Smooth muscle cell (in vitro differentiated cells): ENCODE results near the gene CHRNB1. TPM values are rescaled to one million over a fixed set of nuclear protein-coding genes. Genes with fewer than 3 reads are reported as not detected.

ENCODE experiments used
- DNase-seq: peaks from one replicate; lab custom pipeline; 2025; ENCODE audit not compliant: unreplicated experiment; lab: John Stamatoyannopoulos, UW
- H2AFZ ChIP-seq: fragments of 200-600 bp; sonication (generic); 2 replicates; pipeline ENCODE4 v1.6.0; 2016; ENCODE audit warnings: antibody characterized with exemption, low read depth, mild to moderate bottlenecking
- H3F3A ChIP-seq: fragments of 200-600 bp; sonication (generic); 2 replicates; pipeline ENCODE4 v1.6.0; 2017; ENCODE audit warnings: antibody characterized with exemption, low read depth
- H3K27ac ChIP-seq: fragments of 200-600 bp; sonication (generic); 2 replicates; pipeline ENCODE4 v1.5.1; 2016; ENCODE audit warnings: low read depth, mild to moderate bottlenecking
- H3K27me3 ChIP-seq: fragments of 200-600 bp; sonication (generic); 2 replicates; pipeline ENCODE4 v1.6.1; 2016; ENCODE audit warnings: low read depth, mild to moderate bottlenecking
- H3K36me3 ChIP-seq: fragments of 200-600 bp; sonication (generic); 2 replicates; pipeline ENCODE4 v1.5.1; 2016; ENCODE audit warnings: low read depth
- H3K4me1 ChIP-seq: fragments of 200-600 bp; sonication (generic); 2 replicates; pipeline ENCODE4 v1.5.1; 2016; ENCODE audit warnings: low read depth
- H3K4me2 ChIP-seq: fragments of 200-600 bp; sonication (generic); 2 replicates; pipeline ENCODE4 v1.6.0; 2016; ENCODE audit warnings: mild to moderate bottlenecking
- H3K4me3 ChIP-seq: fragments of 200-600 bp; sonication (generic); 2 replicates; pipeline ENCODE4 v1.5.1; 2016; ENCODE audit warnings: mild to moderate bottlenecking
- H3K79me2 ChIP-seq: fragments of 200-600 bp; sonication (generic); 2 replicates; pipeline ENCODE4 v1.6.0; 2016; ENCODE audit warnings: low read depth, mild to moderate bottlenecking
- H3K9ac ChIP-seq: fragments of 200-600 bp; sonication (generic); 2 replicates; pipeline ENCODE4 v1.6.0; 2016; ENCODE audit warnings: low read depth
- H3K9me3 ChIP-seq: fragments of 200-600 bp; sonication (generic); replicated peaks from 2 replicates; pipeline ENCODE4 v1.5.1; 2016; ENCODE audit warnings: low read depth
- H4K20me1 ChIP-seq: fragments of 200-600 bp; sonication (generic); 2 replicates; pipeline ENCODE4 v1.6.0; 2016; ENCODE audit warnings: low read depth
- CTCF ChIP-seq: fragments of 200-600 bp; sonication (generic); IDR thresholded peaks from 2 replicates; pipeline ENCODE4 v1.5.1; 2017; ENCODE audit warnings: borderline replicate concordance, mild to moderate bottlenecking, antibody characterized with exemption; ENCODE audit not compliant: insufficient read depth, poor library complexity, severe bottlenecking
- WGBS: methylation state at CpG from one replicate; pipeline ENCODE4 v1.1.7; 2016; ENCODE audit warnings: low lambda C conversion rate; 5-methylcytosine and 5-hydroxymethylcytosine counted together
- polyA plus RNA-seq: library from polyadenylated mRNA; unstranded; fragments of >200 nt; fragmentation: Nextera tagmentation; extraction: Ambion mirVana; gene quantifications from 2 replicates; pipeline ENCODE4 v1.2.1, GENCODE V29; 2016
- total RNA-seq: library from RNA; depleted of rRNA; stranded (reverse); fragments of >200 nt; gene quantifications from 2 replicates; pipeline ENCODE4 v1.2.3, GENCODE V29; 2014

CHRNB1 gene
- total and polyA plus RNA-seq, 2 experiments from 2014 or later: 12.2 to 19.0 TPM

DNA sequence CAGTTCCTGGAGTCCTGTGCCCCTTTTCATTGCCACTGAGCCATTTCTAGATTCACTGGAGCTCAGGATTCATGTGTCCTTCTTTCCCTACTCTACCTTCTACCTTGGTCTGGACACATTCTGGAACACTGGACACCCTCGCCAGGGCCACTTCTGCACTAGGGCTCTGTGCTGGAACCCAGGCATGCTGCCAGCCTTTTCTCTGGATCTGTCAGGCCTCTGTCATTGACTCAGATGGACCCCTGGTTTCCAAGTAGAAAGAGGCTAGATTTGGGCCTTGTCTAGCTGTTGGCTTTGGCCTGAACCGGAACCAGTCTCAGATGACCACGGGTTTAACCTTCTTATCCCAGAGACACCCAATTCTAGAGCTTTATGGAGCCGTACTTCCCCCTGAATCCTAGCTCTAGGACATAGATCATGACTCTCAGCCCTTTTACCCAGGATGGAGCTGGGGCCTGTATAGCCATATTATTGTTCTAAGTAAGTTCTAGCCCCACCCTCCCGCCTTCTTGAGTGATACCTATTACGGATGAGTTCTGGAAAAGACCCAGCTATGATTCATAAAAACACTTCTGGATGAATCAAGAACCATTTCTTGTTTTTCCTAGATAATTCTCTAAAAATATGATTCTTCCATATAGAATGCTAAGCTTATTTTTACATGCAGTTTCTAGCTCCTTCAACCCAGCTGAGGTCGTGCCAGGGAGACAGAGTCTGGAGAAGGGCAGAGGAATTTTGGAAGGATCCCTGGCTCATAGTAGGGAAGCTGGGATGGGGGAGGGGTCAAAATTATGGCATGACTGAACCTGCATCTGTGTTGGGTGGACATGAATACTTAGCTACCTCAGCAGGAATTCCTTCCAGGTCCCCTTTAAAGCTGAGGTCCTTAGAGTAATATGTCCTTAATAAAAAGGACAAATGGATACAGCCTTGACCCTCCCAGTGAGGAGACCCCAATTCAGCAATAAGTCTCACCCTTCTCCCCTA lies 1.1 kb upstream of the CHRNB1 start:
- WGBS: 76% methylated on average over 7 of the region's 7 CpGs
- peaks cover 16% of the 10 kb centered on the region for H3K4me1 ChIP-seq
- H3K36me3 ChIP-seq: no peaks in the 10 kb centered on the region
- no peak overlapping the region for H3K4me2 ChIP-seq
- H3K27ac ChIP-seq: no peak overlapping the region
- no peaks in the 10 kb centered on the region for H3K9me3 ChIP-seq
- no peaks in the 10 kb centered on the region for H3K79me2 ChIP-seq
- no peak for TF ChIP-seq CTCF
- peaks cover 12% of the 10 kb centered on the region for H4K20me1 ChIP-seq
- DNase-seq: no peak
- H2AFZ ChIP-seq: no peak overlapping the region
- H3K27me3 ChIP-seq: peaks cover 3% of the 10 kb centered on the region
- H3K4me3 ChIP-seq: no peak overlapping the region
- H3K9ac ChIP-seq: no peak overlapping the region
- H3F3A ChIP-seq: peaks cover 16% of the 10 kb centered on the region

DNA sequence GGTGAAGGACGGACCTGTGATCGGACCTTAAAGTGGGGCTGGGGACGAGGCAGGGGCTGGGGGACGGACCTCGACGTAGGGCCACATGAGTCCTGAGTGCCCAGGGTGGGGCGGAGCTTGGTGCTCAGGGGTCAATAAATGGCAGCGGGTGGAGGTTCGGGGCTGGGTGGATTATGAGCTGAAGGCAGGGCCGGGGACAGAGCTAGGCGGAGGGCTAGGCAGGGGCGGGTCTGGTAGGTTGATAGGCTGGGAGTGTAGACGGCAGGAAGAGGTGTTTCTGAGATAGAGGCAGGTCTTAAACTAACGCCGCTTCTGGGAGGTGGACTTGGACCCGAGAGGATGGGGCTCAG lies 733 bp downstream of the CHRNB1 start:
- peaks cover 11% of the 10 kb centered on the region for H3K4me1 ChIP-seq
- no peak overlapping the region for H2AFZ ChIP-seq
- no peaks in the 10 kb centered on the region for H3K36me3 ChIP-seq
- peaks cover 12% of the 10 kb centered on the region for H4K20me1 ChIP-seq
- no peaks in the 10 kb centered on the region for H3K9me3 ChIP-seq
- H3K4me2 ChIP-seq: peak overlapping the region; percentile 85
- peak overlapping the region; percentile 47 for H3K4me3 ChIP-seq
- 1% methylated on average over 14 of the region's 16 CpGs for WGBS
- H3F3A ChIP-seq: peaks cover 10% of the 10 kb centered on the region
- H3K27me3 ChIP-seq: peaks cover 3% of the 10 kb centered on the region
- no peak for DNase-seq
- H3K27ac ChIP-seq: no peak overlapping the region
- H3K79me2 ChIP-seq: no peaks in the 10 kb centered on the region
- TF ChIP-seq CTCF: no peak
- no peak overlapping the region for H3K9ac ChIP-seq

GRCh38 chr17:7448461-7448860 lies 3.6 kb downstream of the CHRNB1 start:
- Histone ChIP-seq H3K4me2 (no peak overlapping the region), H3F3A (no peaks in the 10 kb centered on the region), H3K36me3 (no peaks in the 10 kb centered on the region), H3K4me1 (peaks cover 5% of the 10 kb centered on the region), H3K9ac (no peak overlapping the region), H3K79me2 (no peaks in the 10 kb centered on the region), H3K27me3 (peaks cover 3% of the 10 kb centered on the region), H3K27ac (no peak overlapping the region), H2AFZ (no peak overlapping the region), H3K9me3 (no peaks in the 10 kb centered on the region), H4K20me1 (no peaks in the 10 kb centered on the region), H3K4me3 (no peak overlapping the region)
- 90% methylated on average over 7 of the region's 7 CpGs for WGBS
- no peak for TF ChIP-seq CTCF
- DNase-seq: no peak
